ENCODE data around the gene STX5.

DNA sequence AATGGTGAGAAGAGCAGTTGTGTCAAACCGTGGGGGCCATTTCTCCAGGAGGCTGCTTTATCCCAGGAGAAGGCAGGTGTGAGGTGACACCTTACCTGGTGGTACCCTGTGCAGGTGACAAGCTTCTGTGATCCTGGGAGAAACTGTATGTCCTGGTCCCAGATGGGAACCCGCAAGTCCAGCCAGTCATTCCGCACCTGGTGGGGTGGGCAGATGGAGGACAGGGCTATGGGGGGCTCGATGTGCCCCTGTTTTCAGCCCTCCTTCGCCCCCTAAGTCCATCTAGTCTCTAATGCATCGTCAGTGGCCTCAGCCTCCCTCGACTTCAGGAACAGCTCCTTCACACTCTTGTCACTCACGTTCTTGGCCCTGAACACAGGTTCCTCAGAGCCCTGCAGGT is 3.5 kb upstream of the STX5 start:
- TF ChIP-seq, protein P1, sequence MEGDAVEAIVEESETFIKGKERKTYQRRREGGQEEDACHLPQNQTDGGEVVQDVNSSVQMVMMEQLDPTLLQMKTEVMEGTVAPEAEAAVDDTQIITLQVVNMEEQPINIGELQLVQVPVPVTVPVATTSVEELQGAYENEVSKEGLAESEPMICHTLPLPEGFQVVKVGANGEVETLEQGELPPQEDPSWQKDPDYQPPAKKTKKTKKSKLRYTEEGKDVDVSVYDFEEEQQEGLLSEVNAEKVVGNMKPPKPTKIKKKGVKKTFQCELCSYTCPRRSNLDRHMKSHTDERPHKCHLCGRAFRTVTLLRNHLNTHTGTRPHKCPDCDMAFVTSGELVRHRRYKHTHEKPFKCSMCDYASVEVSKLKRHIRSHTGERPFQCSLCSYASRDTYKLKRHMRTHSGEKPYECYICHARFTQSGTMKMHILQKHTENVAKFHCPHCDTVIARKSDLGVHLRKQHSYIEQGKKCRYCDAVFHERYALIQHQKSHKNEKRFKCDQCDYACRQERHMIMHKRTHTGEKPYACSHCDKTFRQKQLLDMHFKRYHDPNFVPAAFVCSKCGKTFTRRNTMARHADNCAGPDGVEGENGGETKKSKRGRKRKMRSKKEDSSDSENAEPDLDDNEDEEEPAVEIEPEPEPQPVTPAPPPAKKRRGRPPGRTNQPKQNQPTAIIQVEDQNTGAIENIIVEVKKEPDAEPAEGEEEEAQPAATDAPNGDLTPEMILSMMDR (IDR thresholded peaks at IDR 0.05; ENCODE audit: low read length): no peak
- no peak for TF ChIP-seq EZH2 (optimal IDR thresholded peaks at IDR 0.05; ENCODE audit: low read depth, low read length)
- no peak for TF ChIP-seq EZH2phosphoT487 (IDR thresholded peaks at IDR 0.05; ENCODE audit: low read length)

All from MM.1S (cell line).